Measurements from ENCODE around the gene SLC4A5.

DNA sequence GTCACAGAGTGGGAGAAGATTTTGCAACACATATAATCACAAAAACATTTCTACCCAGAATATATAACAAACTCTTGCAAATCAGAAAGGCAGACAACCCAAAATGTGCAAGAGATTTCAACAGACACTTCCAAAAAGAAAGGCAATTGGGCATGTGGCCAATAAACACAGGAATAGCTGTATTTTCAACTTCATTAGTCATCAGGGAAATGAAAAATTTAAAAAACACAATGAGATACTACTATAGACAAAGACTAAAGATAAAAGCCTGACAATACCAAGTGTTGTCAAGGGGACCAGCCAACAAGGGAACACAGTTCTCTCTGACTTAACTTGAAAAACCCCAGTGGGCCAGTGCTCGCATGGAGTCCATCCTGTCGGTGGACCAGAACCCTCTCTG is 104.3 kb downstream of the SLC4A5 start:
- TF ChIP-seq MXI1 (IDR thresholded peaks at IDR 0.05; ENCODE audit: low read depth, low read length) (no peak), FOSL2 (IDR thresholded peaks at IDR 0.05; ENCODE audit: borderline replicate concordance, low read depth) (no peak)
